Brain microvascular endothelial cell (primary cell): ENCODE measurements around the gene MFN2.

Experiments used
- DNase-seq: peaks from one replicate; pipeline ENCODE4 v3.0.0-alpha.2; 2020
- H3K27ac ChIP-seq: fragments of 250-450 bp; sonication (Bioruptor Pico); 2 replicates; pipeline ENCODE4 v1.5.1; 2020; ENCODE audit warnings: mild to moderate bottlenecking, moderate library complexity
- H3K27me3 ChIP-seq: fragments of 250-450 bp; sonication (Bioruptor Pico); replicated peaks from 2 replicates; pipeline ENCODE4 v1.5.1; 2020; ENCODE audit warnings: mild to moderate bottlenecking
- H3K36me3 ChIP-seq: fragments of 250-450 bp; sonication (Bioruptor Pico); replicated peaks from 2 replicates; pipeline ENCODE4 v1.5.1; 2020; ENCODE audit warnings: mild to moderate bottlenecking
- H3K4me3 ChIP-seq: 2 replicates; pipeline ENCODE4 v1.5.1; 2011; ENCODE audit warnings: low read depth, mild to moderate bottlenecking, control low read depth, low read length, moderate library complexity
- in situ Hi-C: cut with HindIII; loops from 2 replicates; pipeline ENCODE4 v1.10.0; 2017; ENCODE audit warnings: low sequenced_read_pairs, low pct_ligation_motif_present
- TF ChIP-seq, protein P1 (sequence below): IDR thresholded peaks from 2 replicates; pipeline ENCODE4 v1.5.1; 2011; ENCODE audit warnings: low read depth, mild to moderate bottlenecking, moderate library complexity, low read length, control low read depth, inconsistent platforms; ENCODE audit errors: missing control alignments

Gene MFN2

DNA sequence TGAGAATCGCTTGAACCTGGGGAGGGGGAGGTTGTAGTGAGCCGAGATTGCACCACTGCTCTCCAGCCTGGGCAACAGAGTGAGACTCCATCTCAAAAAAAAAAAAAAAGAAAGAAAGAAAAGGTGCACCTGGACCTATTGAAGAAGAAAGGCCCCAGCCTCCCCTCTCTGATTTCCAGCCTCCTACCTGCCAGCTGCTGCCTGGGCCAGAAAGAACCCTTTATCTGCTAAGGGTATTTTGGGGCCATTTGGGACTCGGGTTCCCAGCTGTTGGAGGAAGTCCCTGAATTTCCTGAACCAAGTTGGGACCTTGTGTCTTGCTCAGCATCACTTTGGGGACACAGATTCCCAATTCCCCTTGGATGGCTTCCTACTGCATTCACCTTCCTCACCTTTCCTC is 79.0 kb downstream of the MFN2 start:
- Histone ChIP-seq H3K36me3 (no peaks in the 10 kb centered on the region), H3K27ac (no peak overlapping the region), H3K4me3 (no peak overlapping the region), H3K27me3 (peaks cover 21% of the 10 kb centered on the region)
- TF ChIP-seq, protein P1, sequence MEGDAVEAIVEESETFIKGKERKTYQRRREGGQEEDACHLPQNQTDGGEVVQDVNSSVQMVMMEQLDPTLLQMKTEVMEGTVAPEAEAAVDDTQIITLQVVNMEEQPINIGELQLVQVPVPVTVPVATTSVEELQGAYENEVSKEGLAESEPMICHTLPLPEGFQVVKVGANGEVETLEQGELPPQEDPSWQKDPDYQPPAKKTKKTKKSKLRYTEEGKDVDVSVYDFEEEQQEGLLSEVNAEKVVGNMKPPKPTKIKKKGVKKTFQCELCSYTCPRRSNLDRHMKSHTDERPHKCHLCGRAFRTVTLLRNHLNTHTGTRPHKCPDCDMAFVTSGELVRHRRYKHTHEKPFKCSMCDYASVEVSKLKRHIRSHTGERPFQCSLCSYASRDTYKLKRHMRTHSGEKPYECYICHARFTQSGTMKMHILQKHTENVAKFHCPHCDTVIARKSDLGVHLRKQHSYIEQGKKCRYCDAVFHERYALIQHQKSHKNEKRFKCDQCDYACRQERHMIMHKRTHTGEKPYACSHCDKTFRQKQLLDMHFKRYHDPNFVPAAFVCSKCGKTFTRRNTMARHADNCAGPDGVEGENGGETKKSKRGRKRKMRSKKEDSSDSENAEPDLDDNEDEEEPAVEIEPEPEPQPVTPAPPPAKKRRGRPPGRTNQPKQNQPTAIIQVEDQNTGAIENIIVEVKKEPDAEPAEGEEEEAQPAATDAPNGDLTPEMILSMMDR = no peak
- in situ Hi-C loops = no loop called here
- no peak for DNase-seq

DNA sequence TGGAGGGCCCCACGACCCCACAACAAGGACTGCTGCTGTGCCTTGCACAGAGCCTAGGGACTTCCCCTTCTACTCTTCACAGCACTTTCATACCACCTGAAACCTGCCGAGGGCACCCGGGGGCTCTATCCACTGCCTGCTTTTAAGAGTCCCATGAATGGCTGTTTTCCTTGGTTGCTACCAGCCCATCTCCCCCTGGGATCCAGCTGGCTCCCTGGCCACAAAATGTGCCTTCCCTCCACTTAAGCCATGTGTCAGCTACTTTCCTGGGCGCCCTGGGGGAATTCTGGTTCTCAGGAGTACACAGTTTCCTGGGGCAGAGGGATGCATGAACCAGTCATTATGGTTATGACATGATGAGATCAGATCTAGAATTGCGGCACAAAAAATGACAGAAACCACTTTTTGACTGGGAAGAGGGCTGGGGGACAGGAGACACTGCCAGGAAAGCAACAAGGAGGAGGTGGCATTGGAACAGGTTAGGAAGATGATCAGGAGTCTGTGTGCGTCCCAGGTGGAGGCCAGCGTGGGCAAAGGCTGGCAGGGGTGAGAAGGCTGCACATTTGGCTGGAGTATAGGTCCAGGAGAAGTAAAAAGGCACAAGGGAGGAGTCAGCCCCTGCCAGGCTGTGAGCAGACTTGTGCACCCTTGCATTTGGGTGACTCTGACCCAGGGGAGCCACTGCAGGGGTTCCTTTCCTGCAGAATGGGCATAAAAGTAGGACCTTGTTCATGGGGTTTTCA is 79.6 kb downstream of the MFN2 start:
- Histone ChIP-seq H3K36me3 (no peaks in the 10 kb centered on the region), H3K4me3 (no peak overlapping the region), H3K27me3 (peaks cover 27% of the 10 kb centered on the region), H3K27ac (no peak overlapping the region)
- DNase-seq = no peak
- TF ChIP-seq, protein P1 = no peak
- in situ Hi-C loops = no loop called here

DNA sequence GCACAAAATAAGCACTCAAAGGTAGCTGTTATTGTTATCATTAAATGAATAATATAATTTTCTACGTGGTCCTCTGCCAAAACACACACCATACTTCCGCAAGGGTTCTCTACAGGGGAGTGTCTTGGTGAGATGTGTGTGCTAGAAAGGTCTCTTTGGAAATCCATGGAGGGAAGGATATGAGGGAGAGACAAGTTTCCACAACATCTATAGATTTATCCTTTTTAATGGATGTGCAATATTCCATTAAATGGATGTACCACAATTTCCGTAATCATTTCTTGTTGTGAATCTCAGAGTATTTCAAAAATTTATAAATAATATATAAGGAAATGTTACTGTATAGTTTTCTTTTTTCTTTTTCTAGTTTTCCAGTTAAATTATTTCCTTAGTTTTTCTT is 80.3 kb downstream of the MFN2 start:
- peaks cover 32% of the 10 kb centered on the region for H3K27me3 ChIP-seq
- H3K27ac ChIP-seq = no peak overlapping the region
- no peaks in the 10 kb centered on the region for H3K36me3 ChIP-seq
- TF ChIP-seq, protein P1 = no peak
- H3K4me3 ChIP-seq = no peak overlapping the region
- in situ Hi-C loops = no loop called here
- no peak for DNase-seq
